ENCODE measurements around the gene RHAG.

DNA sequence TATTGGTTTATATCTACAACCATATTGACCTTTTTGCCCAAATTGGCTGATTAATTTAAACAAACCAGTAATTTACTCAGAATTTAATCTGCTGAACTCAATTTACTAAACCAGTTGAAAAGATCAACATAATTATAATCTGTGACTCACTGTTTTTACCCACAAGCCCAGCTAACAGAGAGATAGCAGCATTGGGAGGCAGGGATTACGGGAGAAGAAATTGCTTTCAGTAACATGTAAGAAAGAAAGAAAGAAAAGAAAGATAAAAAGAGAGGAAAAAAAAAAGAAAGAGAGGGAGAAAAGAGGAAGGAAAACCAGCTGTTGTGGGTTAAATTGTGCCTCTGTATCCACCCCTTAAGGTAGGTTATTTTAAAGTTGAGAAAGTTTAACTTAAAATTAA lies 13.3 kb upstream of the RHAG start:
- TF ChIP-seq, protein P1, sequence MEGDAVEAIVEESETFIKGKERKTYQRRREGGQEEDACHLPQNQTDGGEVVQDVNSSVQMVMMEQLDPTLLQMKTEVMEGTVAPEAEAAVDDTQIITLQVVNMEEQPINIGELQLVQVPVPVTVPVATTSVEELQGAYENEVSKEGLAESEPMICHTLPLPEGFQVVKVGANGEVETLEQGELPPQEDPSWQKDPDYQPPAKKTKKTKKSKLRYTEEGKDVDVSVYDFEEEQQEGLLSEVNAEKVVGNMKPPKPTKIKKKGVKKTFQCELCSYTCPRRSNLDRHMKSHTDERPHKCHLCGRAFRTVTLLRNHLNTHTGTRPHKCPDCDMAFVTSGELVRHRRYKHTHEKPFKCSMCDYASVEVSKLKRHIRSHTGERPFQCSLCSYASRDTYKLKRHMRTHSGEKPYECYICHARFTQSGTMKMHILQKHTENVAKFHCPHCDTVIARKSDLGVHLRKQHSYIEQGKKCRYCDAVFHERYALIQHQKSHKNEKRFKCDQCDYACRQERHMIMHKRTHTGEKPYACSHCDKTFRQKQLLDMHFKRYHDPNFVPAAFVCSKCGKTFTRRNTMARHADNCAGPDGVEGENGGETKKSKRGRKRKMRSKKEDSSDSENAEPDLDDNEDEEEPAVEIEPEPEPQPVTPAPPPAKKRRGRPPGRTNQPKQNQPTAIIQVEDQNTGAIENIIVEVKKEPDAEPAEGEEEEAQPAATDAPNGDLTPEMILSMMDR (IDR thresholded peaks at IDR 0.05), result no peak
- TF ChIP-seq POLR2AphosphoS5 (IDR thresholded peaks at IDR 0.05; ENCODE audit: low read depth, low read length), result no peak
- no peak for TF ChIP-seq TCF7L2 (IDR thresholded peaks at IDR 0.05; ENCODE audit: low read depth, low read length)
- no peak for TF ChIP-seq SIN3A (IDR thresholded peaks at IDR 0.05; ENCODE audit: borderline replicate concordance, insufficient read depth, low read depth, low read length)
